Amniotic stem cell (primary cell): ENCODE results near the gene ADGRV1.
"Not testable (repeated sequence)": the region's sequence is repeated elsewhere in the genome, so short reads cannot be mapped to it uniquely, and the experiment has no call there.

Experiments used
- DNase-seq: peaks from one replicate; lab custom pipeline; 2025; lab: John Stamatoyannopoulos, UW

The ADGRV1 gene

DNA sequence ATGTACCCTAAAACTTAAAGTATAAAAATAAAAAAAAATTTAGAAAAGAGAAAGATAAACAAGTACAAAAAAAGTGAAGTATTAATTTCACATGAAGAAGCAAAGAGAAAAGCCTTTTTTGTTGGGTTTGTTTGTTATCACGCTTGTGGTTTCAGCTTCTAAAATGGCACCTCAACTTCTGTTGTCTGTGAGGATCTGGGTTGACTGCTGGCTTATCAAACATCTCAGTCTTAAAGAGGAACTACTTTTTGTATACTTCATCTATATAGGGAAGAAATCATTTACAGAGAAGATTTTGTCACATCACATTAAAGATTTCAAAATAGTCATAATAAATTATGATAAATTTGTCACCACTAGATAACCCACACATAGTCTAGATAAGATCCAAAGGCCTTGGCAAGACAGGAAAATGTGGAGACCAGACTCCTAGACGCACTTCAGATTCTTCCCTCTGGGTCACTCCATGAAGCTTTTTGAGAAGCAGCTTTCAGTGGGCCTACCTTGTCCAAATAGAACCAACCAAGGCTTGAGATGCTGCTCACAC lies 8.8 kb upstream of the ADGRV1 start:
- DNase-seq: no peak

DNA sequence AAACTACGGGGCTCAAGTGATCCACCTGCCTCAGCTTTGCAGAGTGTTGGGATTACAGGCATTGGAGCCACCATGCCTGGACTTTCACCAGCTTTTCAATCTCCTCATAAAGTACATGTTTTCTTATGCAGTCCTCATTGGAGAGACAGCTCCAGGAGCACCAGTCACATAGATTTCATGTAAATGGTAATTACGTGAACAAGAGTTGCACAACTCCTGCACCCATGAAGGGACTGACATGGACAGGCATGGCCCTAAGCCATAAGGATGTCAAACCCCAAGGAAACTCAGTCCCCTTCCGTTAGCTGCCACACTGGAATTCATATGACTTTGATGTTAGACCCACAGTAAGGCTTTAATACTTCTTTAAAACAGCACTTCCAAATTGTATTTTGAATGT lies 7.6 kb upstream of the ADGRV1 start:
- DNase-seq: no peak

DNA sequence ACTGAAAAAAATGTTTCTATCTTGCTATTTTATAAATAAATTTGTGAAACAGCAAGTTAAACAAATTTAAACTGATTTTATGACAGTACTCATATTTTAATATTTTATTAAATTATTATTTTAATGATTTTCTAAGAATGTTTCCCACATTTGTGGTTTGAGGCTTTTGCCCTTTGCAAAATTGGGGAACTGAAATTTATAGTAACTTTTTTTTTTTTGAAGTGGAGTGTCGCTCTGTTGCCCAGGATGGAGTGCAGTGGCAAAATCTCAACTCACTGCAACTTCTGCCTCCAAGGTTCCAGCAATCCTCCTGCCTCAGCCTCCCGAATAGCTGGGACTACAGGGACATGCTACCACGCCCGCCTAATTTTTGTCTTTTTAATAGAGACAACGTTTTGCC lies 7.2 kb upstream of the ADGRV1 start:
- DNase-seq: no peak

DNA sequence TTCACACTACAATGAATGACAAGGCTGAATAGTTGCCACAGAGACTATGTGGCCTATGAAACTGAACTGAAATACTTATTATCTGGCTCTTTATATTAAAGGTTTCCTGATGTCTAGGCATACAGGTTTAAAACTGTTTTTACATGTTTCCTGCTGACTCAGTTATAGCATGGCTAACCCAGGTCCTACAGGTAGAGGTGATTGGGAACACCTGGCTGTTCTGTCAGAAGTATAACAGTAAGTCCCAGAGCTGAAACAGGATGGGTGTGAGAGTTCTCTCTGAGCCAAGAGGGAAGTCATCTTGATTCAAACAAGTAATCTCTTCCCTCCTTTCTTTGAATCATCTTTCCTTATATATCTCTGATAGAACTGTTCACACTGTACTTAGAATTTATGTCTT lies 4.9 kb upstream of the ADGRV1 start:
- DNase-seq: no peak

DNA sequence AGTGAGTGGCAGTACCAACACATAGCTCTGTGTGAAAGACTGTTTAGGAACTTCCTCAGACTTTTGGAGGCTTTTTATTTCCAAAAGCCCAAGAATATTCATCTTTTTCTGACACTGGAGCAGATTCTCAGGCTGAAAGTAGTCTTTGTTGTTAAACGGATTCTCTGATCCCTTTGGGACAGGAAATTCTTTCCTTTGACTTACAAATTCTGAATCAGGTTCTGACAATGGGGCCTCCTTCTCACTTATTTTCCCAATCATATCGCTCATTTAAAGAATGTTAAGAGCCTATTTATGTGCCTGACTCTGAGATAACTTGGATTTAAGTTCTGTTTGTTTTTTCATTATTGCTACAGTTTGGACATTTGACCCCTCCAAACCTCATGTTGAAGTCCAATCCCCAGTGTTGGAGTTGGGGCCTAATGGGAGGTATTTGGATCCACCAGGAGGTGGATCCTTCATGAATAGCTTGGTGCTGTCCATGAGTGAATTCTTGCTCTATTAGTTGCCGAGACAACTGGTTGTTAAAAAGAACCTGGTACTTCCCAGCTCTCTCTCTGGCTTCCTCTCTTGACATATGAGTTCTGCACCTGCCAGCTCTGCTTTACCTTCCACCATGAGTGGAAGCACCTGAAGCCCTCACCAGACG lies 4.1 kb upstream of the ADGRV1 start:
- DNase-seq: no peak

DNA sequence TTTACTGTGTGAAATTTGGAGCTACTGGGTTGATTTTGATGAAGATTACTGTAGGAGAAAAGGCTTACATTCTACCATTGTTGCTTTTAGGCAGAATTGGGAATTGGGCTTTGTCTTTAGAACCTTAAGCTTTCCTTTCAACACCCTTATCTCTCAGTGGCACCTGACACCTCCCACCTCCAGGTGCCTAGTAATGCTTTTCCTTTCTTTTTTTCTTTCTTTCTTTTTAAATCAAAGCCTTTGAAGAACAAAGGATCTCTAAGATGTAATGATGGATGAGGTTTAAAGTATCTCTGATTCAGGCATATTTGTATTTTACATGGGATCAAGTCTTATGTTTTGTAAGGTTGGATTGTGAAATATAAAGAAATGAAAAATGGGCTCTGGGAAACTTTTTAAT lies 2.9 kb upstream of the ADGRV1 start:
- DNase-seq: no peak

DNA sequence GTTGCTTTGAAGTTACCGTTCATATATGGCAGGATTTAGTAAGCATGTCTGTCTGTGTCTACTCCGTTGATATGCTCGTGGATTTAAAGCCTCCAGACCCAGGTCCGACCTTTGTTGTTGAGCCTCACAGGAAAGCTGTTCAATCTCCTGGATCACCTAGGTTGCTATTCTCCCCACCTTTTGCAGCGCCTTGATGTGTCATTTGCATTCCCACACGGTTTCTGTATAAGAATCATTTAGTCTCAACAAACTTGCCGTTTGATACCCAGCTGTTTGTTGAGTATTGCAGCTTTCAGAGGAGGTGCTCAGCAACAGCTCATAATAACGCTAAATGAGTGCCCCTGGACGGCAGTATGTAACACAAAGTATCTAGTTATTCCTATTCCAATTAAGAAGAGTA lies 1.2 kb upstream of the ADGRV1 start:
- no peak for DNase-seq

DNA sequence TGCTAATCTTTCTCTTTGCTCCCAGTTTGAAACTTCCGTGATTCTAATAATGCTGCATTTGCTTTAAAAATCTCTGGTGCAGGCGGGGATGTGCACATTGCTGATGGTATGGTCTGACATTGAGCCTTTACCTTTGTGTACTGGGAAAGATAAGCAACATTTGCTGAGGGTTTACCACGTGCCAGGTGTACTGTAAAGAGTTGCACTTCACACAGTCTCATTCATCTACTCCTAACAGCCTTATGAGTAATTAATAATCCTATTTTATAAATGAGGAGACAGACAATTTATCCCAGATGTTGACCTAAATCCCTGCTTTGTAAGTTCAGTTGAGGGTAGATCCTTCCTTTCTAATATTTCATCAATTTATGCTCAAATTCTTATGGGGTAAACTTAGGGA lies 726 bp upstream of the ADGRV1 start:
- DNase-seq: no peak

DNA sequence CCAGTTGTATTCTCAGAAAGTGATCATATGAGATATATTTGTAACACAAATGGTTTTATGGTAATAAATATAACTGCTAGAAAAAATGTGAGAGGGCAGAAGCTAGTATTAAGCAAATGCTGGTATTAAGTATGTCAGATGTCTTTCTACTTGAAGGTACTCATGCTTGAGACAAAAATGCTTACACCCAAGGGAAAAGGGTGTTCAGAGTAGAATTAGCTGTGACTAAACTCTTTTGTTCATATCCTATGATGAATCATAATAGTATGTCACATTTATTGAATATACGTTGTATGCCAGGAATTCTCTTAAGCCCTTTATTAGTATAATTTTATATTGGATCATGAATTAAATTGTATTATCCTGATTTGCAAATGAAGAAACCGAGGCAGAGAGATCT lies 2.2 kb downstream of the ADGRV1 start:
- no peak for DNase-seq

DNA sequence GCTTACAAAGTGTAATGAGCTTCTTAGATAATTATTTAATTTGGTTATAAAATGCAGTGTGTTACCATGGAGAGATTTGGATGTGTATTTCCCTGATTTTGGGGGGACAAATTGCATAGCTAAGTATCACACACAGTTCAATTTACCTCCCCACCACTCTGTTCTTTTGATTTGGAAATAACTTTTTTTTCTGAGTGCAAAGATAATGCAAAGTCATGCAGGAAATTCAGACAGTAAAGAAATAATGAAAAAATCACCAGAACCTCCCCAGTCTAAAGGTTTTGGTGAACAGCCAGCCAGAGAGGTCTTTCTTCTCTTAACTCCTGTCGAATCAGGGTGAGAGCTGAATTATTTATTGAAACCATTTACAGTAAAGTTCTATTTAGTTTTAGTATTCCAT lies 3.2 kb downstream of the ADGRV1 start:
- no peak for DNase-seq

DNA sequence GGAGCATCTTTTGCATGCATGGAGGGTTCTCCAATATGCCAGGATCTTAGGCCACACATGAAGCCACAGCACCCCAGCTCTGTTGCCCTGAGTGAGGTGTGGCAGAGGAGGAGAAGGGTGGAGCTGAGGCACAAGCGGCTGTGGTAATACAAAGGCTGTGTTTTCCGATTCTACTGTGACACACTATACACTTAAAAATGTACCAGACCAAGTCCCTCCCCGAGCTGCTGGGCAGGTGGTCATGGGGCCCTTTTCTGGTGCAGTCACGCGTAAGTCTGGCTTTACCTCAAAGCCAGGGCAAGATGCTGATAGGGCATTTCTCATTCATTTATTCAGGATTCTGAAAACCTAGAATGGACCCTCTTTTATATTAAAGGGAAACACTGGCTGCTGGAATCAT lies 3.7 kb downstream of the ADGRV1 start:
- DNase-seq: no peak

DNA sequence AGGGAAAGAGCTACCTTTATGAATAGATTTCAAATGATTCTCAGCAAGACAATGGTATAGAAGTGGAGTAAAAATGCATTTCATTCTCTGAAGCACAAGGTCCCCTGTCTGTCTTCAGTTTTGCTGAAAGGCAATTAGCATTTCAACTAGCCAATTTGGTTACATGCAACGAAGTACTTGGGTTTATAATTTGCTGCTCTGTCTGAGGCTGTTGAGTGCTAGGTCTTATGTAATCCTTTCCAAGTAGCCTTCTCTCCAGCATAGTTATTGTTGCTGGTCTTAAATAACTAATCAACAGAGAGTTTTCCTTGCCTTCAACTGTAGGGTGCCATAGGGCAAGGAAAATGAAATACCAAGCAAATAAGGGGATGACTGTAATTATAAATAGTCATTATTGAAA lies 4.5 kb downstream of the ADGRV1 start:
- no peak for DNase-seq

DNA sequence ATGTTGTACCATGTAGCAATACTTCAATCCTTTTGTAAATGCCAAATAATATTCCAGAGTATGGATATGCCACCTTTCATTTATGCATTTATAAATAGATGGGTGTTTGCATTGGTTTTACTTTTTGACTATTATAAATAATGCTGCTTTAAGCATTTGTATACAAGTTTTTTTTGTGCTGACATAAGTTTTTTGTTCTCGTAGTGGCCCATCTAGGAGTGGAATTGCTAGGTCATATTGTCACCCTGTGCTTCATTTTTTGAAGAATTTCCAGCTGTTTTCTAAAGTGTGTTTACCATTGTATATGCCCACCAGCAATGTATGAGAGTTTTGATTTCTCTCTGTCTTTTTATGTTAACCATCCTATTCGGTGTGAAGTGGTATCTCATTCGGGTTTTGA lies 6.9 kb downstream of the ADGRV1 start:
- no peak for DNase-seq

DNA sequence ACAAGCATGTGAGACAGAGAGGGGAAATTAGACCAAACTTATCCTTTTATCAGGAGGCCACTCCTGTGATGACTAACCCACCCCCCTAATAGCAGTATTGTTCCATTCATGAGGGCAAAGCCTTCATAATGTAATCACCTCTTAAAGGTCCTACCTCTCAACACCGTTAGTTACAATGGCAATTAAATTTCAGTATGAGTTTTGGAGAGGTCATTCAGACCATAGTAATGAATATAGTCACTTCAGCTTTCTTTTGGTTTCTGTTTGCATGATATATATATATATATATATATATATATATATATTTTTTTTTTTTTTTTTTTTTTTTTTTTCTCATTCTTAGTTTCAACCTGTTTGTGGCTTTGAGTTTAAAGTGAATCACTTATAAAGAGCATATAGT lies 10.5 kb downstream of the ADGRV1 start:
- DNase-seq: no peak

DNA sequence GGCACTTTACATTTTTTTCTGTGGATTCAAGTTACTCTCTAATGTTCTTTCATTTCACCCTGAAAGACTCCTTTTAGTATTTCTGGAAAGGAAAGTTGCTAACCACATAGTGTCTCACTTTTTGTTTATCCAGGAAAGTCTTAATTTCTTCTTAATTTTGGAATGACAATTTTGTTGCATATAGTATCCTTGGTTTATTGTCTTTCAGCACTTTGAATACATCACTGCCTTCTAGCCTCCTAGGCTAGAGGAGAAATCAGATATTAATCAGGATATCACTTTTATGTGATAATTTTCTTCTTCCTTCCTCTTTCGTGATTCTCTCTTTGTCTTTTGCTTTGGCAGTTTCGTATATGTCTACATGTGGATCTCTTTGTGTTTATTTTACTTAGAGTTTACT lies 11.4 kb downstream of the ADGRV1 start:
- DNase-seq: no peak

DNA sequence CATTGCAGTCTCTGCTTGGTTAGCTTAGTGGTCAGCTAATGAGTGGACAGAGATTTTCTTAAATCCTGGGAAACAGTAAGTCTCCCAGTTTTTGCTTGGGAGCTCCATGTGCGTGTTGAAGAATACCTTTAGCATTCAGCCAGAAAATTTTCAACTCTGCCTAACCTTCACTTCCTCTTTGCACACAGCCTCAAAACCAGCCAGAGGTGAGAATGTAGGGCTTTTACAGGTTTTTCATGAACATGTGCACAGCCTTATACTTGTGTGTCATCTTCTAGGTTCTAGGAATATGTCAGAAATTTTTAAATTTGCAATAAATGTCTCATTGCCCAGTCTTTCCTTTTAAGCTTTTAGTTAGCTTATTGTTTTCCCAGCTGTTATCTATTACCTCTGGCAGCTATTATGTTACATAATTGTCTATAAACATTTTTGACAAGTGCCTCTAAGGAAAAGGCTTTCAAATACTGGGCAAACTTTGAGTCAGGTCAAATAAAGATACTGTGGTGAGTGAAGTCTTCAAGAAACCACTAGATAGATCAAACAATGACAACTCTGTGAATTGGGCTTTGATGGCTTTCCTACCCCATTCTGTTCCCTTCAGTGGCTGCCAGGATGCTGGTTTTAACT lies 12.7 kb downstream of the ADGRV1 start:
- no peak for DNase-seq

DNA sequence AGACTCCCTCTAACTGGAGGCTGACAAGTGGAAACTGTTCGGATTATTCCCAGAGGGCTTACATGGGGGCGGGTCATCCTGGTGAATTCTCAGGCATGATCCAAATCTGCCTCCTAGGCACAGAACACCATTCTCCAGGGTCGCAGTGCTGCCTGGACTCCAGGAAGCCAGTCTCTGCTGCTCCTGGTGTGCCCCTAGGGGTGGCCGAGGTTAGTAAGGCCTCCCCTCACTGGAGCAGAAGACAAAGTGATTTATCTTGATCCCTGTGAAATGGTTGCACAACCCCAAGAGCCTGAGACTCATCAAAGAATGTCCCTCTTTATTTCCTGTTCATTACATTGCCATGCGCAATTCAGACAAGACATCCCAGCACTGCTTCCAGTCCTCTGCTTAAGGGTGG lies 17.1 kb downstream of the ADGRV1 start:
- DNase-seq: no peak

DNA sequence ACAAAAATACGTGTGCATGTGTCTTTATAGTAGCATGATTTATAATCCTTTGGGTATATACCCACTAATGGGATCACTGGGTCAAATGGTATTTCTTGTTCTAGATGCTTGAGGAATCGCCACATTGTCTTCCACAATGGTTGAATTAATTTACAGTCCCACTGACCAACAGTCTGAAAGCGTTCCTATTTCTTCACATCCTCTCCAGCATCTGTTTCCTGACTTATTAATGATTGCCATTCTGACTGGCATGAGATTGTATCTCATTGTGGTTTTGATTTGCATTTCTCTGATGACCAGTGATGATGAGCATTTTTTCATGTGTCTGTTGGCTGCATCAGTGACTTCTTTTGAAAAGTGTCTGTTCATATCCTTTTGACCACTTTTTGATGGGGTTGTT lies 18.0 kb downstream of the ADGRV1 start:
- DNase-seq: not testable (repeated sequence)

DNA sequence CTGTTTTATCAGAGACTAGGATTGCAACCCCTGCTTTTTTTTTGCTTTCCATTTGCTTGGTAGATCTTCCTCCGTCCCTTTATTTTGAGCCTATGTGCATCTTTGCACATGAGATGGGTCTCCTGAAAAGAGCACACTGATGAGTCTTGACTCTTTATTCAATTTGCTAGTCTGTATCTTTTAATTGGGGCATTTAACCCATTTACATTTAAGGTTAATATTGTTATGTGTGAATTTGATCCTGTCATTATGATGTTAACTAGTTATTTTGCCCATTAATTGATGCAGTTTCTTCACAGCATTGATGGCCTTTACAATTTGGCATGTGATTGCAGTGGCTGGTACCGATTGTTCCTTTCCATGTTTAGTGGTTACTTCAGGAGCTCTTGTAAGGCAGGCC lies 21.3 kb downstream of the ADGRV1 start:
- DNase-seq: not testable (repeated sequence)

DNA sequence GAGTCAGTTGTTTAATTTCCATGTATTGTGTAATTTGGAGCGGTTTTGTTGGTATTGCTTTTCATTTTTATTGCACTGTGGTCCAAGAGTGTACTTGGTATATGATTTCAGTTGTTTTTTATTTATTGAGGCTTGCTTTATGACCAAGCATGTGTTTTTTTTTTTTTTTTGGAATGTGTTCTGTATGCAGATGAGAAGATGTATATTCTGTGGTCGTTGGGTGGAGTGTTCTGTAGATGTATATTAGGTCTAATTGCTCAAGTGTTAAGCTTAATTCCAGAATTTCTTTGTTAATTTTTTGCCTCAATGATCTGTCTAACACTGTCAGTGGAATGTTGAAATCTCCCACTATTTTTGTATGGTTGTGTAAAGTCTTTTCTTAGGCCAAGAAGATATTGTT lies 23.4 kb downstream of the ADGRV1 start:
- DNase-seq: no peak

DNA sequence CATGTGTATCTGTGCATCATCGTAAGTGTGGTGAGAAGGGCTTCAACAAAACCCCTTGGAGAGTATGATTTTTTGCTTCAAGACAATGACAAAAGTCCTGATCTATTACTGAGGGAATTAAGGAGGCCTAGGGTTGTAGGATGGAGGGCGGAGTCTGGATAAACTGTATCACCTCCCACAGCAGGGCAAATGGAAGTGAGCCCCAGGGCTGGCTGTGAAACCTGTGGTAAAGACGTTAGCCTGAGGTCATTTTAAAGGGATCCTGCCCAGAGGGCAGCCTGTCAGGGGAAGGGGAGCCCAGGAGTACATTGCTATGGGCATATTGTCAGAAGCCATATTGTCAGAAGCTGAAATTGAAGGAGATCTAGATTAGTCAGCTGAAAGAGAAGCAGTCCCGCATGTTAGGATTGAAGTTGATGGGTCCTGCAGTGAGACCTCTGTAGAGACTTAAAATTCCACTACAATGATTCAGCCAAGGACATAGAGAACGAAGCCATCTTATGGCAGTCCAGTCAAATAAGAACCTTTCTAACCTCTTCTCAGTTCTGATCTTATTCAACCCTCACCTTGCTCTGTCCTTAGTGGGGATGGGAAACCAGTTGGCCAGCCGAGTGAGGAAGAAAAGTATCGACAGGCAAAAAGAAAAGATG lies 26.9 kb downstream of the ADGRV1 start:
- no peak for DNase-seq

DNA sequence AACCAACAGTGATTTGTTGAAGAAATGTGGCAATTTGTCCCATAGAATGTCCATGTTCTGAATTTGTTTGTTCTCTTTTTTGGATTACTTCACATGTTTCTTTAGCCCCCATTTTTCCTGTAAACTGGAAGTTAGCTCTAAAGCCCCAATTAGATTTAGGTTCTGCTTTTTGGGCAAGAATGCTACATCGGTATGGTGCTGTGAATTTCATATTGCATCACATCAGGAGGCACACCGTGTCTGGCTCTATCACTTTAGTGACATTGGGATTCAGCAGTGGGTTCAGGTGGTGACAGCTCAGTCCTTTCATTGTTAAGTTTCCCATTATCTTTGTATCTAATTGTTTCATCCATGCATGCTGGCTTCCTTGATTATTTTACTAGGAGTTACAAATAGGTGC lies 27.9 kb downstream of the ADGRV1 start:
- DNase-seq: no peak

DNA sequence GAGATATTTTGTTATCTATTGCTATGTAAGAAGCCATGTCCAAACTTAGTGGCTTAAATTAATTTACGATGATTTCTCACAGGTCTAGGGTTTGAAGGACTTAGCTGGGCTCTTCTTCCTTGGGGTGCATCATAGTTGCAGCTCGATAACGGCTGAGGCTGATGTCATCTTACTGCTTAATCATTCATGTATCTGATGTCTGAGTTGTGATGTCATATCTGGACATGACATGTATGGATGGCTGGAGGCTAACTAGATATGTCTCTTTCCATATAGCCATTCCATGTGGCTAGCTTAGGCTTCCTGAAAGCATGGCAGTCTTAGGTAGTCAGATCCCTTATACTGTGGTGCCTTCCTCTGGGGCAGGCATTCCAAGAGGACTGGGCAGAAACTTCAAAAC lies 31.6 kb downstream of the ADGRV1 start:
- DNase-seq: no peak

DNA sequence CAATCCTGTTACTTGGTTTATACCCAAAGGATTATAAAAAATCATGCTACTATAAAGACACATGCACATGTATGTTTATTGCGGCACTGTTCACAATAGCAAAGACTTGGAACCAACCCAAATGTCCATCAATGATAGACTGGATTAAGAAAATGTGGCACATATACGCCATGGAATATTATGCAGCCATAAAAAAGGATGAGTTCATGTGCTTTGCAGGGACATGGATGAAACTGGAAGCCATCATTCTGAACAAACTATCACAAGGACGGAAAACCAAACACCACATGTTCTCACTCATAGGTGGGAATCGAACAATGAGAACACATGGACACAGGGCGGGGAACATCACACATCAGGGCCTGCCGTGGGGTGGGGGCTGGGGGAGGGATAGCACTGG lies 34.5 kb downstream of the ADGRV1 start:
- DNase-seq: not testable (repeated sequence)
